Esophagus mucosa (tissue), 1 donor: ENCODE measurements around the gene C19orf81. TPM values are rescaled to one million over a fixed set of nuclear protein-coding genes. Genes with fewer than 3 reads are reported as not detected.

ENCODE experiments used
- total RNA-seq: library from RNA; stranded (reverse); gene quantifications from one replicate; pipeline ENCODE4 v1.2.4, GENCODE V29; 2023
- donor health status: DM: yes; HTN: yes; CAD: no.

C19orf81 gene
- total RNA-seq, 1 donor from 2014 or later = not detected

Other genes with a start within 250 kb of the C19orf81 start
- 0.44 TPM for gene SPIB, start 230.5 kb upstream of the C19orf81 start, total RNA-seq
- 0.08 TPM for gene MYBPC2, start 216.6 kb upstream of the C19orf81 start, total RNA-seq
- 53.8 TPM for gene EMC10, start 172.9 kb upstream of the C19orf81 start, total RNA-seq
- gene GARIN5A, start 172.6 kb upstream of the C19orf81 start, total RNA-seq = 1.1 TPM
- 38.4 TPM for gene JOSD2, start 138.3 kb upstream of the C19orf81 start, total RNA-seq
- not detected for gene ASPDH, start 135.5 kb upstream of the C19orf81 start, total RNA-seq
- 0.24 TPM for gene LRRC4B, start 81.0 kb upstream of the C19orf81 start, total RNA-seq
- gene SYT3, start 9.6 kb upstream of the C19orf81 start, total RNA-seq = not detected
- 0.04 TPM for gene SHANK1, start 70.4 kb downstream of the C19orf81 start, total RNA-seq
- gene CLEC11A, start 73.9 kb downstream of the C19orf81 start, total RNA-seq = 2.7 TPM
- not detected for gene GPR32, start 121.0 kb downstream of the C19orf81 start, total RNA-seq
- not detected for gene ACP4, start 141.0 kb downstream of the C19orf81 start, total RNA-seq
- 1.3 TPM for gene KLK1, start 174.3 kb downstream of the C19orf81 start, total RNA-seq
- not detected for gene KLK15, start 184.1 kb downstream of the C19orf81 start, total RNA-seq
- gene KLK3, start 205.5 kb downstream of the C19orf81 start, total RNA-seq = not detected
- gene KLK2, start 224.0 kb downstream of the C19orf81 start, total RNA-seq = not detected